Stimulated activated CD8-positive, alpha-beta memory T cell treated with anti-CD3 and anti-CD28 coated beads, Interleukin-2, amount 100 ng/mL, for 1 hour (primary cell): ENCODE measurements around the gene PRPSAP1.

Experiments used
- DNase-seq, 2 donors: peaks; one replicate each; pipeline ENCODE4 v3.0.0-alpha.2; 2020; ENCODE audit warnings: low read depth in 2 of 2

The PRPSAP1 gene

DNA sequence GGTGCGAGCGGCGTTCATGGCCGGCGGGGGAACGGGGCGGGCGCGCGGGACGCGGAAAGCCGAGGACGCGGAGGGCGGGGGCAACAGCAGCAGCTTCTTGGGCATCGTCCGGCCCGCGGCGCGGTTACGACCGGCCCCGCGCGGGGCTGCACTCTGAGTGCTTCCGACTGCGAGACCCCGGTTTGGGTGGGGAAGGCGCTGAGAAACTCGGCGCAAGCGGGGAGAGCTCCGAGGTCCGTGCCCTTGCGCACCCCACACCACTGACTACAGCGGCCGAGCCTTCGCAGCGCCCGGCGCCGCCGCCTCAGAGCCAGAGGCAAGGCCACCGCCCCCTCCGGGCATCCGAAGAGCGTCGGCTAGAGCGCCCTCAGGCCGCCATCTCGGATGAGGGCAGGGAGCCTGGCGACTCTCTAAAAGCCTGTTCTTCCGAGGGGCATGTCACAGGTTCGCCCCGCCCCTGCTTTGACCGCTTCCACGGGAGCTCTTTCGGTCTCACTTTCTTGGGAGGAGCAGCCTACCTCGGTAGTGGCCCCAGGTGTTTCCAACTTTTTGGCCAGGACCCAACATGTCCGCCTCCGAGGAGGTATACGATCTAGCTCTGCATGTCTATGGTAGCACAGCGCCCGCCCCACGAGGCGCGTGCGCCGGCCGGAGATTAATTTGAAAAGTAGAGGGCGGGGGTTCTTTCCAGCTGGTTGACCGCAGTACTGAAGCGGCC lies at the start of gene PRPSAP1:
TSS of gene PRPSAP1 (minus strand) at position 318 of the 718 bp plus-strand sequence. CDS start at position 105, 213 bp downstream.
- DNase-seq, result peak; percentile 54 to 59

GRCh38 chr17:76402711-76403110 lies 49.0 kb upstream of the PRPSAP1 start:
- DNase-seq, result no peak

DNA sequence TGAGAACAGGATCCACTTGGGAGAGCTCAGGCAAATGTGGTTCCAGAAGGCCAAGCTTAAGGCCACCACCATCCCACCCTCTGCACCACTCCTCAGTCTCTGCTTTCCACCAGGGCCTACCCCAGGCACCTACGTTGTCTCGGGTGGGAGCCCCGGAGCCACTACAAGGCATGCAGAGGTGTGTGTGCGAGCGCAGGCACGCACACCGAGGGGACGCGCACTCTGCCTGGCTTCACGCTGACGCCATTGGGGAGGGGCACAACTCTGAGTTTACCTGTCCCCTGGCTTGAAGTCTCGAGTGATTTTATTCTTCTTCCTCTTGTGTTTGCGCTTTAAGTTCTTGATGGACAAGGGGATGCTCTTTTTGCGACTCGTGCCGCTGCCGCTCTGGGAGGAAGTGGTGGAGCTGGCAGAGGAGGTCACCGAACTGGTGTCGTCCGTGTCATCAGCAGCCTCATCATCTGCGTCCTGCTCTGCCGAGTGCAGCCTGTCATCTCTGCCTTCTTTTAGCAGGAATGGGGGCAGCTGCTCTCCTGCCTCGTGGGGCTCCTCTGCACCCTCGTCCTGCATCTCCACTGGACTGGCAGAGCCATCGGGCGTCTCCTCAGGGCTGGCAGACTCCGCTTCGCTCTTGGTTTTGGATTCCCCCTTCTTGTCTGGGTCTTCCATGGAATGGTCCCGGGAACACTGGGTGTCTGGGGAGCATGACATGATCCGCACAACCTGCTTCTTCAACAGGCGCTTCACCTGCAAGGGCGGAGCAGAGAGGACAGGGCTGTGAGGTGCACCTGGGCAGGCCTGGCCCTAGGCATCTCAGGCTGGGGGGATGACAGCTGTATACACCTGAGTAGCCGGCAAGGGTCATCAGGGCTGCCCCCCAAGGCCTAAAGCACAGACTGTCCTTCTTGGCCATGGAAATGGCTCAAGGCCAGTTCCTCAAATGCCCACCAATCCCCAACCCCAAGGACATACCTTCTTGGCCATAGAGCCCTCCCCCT lies 45.8 kb upstream of the PRPSAP1 start:
- no peak for DNase-seq

DNA sequence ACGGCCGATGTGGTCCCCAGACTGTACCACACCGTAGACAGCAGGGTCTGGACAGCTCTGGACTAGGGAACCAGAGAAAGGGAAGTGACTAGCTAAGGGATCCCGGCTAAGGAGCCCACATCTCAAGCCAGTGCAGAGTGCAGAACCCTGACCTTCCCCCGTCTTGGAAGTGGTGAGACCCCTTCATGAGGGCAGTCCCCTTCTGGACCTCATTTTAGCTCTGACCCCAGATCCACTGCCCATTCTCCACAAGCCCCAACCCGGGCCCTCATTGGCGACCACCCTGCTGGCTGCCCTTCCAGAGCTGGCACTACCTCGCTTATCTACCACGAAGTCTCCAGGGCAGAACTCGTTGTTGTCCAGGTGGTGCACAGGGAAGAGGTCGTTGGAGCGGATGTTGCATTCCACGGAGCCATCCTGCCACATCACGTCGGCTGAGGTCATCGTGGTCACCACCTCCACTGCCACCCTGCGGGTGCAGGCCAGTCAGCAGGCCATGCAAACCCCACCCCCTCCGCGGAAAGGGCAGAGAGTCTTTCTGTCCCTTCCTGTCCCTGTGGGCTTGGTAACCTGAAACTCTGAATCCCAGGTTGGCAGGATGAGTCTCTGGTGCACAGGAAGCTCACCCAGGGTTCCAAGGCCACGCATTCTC lies 44.9 kb upstream of the PRPSAP1 start:
- DNase-seq, result no peak

DNA sequence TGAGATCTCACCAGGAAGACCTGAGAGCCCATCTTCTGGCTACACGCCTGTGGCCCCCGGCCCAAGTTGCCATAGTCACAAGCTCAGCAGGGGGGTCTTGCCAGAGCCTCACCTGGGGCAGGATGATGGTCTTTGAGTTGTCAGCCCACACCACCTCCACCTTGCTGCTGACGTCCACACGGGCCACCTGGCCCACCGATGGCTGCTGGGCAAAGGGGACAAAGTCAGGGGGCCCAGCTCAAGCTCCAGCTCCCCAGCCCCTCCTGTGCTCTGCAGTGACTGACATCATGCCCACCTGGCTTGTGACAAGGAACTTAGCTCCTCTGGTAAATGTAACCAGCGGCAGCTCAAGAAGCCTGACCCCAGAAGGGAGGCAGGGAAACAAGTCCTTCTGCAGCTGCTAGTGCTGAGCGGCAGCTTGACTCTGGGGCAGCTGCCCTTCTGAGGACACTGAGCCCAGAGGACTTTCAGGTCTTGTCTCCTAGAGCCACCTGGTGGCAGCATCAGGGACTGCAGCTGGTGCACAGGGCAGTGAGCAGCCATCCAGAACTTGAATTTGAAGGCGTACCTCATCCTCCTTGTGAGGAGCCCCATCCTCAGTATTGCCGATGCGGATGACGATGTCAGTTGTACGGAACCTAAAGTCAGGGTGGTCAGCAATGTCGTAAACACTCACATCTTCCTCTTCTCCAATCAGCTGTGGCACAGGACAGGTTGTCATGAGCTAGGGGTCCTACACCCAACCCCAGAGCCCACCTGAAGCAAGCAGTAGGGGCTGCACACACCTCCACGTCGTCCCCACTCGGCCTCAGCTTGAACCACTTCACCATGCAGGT lies 44.2 kb upstream of the PRPSAP1 start:
- DNase-seq, result peak; percentile 74 to 76

GRCh38 chr17:76397184-76397583 lies 43.5 kb upstream of the PRPSAP1 start:
- no peak for DNase-seq

GRCh38 chr17:76395980-76396379 lies 42.3 kb upstream of the PRPSAP1 start:
- DNase-seq, result no peak

- DNase-seq, result no peak
Measured at GRCh38 chr17:76394166-76394565, 40.5 kb upstream of the PRPSAP1 start.

- no peak for DNase-seq
Measured at GRCh38 chr17:76391200-76391715, 37.5 kb upstream of the PRPSAP1 start.

GRCh38 chr17:76390003-76390421 lies 36.3 kb upstream of the PRPSAP1 start:
- no peak for DNase-seq

GRCh38 chr17:76388966-76389888 lies 35.5 kb upstream of the PRPSAP1 start:
- DNase-seq, result no peak

GRCh38 chr17:76386966-76387765 lies 33.5 kb upstream of the PRPSAP1 start:
- DNase-seq, result no peak

DNA sequence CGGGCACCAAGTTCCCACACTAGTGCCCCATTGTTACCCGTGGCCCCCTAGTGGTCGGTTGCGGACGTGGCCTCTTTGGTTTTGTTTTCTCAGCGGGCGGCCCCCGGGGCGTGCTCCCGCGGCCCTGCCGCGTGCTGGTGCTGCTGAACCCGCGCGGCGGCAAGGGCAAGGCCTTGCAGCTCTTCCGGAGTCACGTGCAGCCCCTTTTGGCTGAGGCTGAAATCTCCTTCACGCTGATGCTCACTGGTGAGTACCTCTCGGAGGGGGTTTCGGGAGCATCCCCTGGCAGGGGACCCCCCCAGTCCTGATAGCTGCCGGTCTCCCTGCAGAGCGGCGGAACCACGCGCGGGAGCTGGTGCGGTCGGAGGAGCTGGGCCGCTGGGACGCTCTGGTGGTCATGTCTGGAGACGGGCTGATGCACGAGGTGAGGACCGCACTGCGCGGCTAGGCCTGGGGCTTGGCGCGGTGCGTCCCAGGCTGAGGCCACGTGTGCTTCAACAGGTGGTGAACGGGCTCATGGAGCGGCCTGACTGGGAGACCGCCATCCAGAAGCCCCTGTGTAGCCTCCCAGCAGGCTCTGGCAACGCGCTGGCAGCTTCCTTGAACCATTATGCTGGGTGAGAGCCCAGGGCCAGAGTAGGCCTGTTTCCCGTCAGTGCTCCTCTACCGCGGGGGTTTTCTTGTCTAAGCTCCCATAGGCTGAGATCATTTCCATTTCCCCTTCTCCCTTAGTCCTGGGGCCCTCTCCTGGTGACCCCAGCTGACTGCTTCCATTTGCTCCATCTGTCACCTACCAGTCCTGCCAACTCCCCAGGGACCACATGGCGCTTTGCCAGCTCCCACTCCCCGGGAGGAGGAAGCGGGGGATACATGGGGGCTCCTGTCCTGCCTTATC lies 32.4 kb upstream of the PRPSAP1 start:
- DNase-seq, result peak; percentile 68

GRCh38 chr17:76384987-76385891 lies 31.5 kb upstream of the PRPSAP1 start:
- peak in 1 of 2 donors; percentile 10 for DNase-seq

DNA sequence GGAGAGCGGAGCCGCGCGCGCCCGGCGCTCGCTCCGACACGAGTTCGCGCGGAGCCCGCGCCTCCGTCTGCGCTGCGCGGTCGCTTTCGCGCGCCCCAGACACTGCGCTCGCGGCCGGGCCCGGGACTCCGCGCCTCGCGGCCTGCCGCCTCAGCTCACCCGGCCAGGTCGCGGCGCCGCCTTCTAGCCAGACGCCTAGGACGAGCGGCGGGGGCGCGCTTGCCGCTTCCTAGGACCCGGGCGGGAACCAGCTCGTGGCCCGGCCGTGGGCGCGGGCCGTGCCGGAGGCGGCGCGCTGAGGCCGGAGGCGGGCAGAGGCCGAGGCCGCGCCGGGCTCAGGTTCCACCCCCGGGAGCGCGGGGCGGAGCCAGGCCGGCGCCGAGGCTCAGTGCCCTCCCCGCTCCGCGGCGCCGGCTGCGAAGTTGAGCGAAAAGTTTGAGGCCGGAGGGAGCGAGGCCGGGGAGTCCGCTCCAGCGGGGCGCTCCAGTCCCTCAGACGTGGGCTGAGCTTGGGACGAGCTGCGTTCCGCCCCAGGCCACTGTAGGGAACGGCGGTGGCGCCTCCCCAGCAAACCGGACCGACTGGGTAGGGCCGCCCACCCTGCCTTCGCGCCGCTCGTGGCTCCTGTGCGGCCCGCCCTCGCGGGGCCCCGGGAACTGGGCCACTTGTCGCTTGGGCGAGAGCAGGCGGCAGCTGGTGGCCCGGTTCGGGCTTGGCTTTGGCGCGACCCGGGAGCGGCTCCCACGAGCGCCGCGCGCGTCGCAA lies 30.7 kb upstream of the PRPSAP1 start, which contains the start of gene SPHK1:
TSS of gene SPHK1 (plus strand) at position 388 of the 765 bp plus-strand sequence. CDS start 1,036 bp downstream, outside the sequence.
- peak; percentile 23 to 29 for DNase-seq
